Measurements from ENCODE around the gene DHRS3. TPM values are rescaled to one million over a fixed set of nuclear protein-coding genes. Genes with fewer than 3 reads are reported as not detected.

The DHRS3 gene
- total RNA-seq, 6 donors from 2014 or later, result 84.9 to 154 (median 119) TPM

DNA sequence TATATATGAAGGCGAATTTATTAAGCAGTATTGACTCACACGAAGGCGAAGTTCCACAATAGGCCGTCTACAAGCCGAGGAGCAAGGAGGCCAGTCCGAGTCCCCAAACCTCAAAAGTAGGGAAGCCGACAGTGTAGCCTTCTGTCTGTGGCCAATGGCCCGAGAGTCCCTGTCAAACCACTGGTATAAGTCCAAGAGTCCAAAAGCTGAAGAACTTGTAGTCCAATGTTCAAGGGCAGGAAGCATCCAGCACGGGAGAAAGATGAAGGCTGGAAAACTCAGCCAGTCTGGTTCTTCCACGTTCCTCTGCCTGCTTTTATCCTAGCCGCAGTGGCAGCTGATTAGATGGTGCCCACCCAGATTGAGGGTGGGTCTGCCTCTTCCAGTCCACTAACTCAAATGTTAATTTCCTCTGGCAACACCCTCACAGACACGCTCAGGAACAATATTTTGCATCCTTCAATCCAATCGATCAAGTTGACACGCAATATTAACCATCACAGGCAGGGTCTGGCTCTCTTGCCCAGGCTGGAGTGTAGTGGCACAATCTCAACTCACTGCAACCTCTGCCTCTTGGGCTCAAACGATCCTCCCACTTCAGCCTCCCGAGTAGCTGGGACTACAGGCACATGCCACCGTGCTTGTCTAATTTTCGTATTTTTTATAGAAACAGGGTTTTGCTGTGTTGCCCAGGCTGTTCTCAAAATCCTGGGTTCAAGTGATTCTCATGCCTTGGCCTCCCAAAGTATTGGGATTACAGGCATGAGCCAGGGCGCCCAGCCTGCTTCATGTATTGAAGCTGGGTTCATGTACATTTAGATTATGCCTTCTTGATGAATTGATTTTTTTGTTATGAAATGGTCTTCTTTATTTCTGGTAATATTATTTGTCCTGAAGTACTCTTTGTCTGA, 85.3 kb downstream of the DHRS3 start:
- H3K4me3 ChIP-seq, result no peak overlapping the region
- TF ChIP-seq EP300 (IDR thresholded peaks at IDR 0.05) (no peak), POLR2A (IDR thresholded peaks at IDR 0.05) (no peak), CTCF (IDR thresholded peaks at IDR 0.05) (no peak), POLR2AphosphoS5 (IDR thresholded peaks at IDR 0.05) (no peak)
- H3K27me3 ChIP-seq, result no peaks in the 10 kb centered on the region
- H3K9me3 ChIP-seq, result peaks cover 0 to 4% (median 0%) of the 10 kb centered on the region in 4 donors
- peak in 1 of 2 donors; percentile 1 for DNase-seq
- WGBS, 2 donors, result 90 to 96% methylated on average over 19 of the region's 19 CpGs
- no peak for ATAC-seq (ENCODE audit: low FRiP score in 2 of 2)
- H3K4me1 ChIP-seq, result peaks cover 25 to 29% (median 27%) of the 10 kb centered on the region in 4 donors
- H3K27ac ChIP-seq, result no peak overlapping the region
- H3K36me3 ChIP-seq, result no peaks in the 10 kb centered on the region

GRCh38 chr1:12531179-12531499, 86.9 kb downstream of the DHRS3 start:
- Histone ChIP-seq H3K9me3 (peaks cover 0 to 4% (median 0%) of the 10 kb centered on the region in 4 donors), H3K27me3 (no peaks in the 10 kb centered on the region), H3K27ac (peak overlapping the region in 3 of 4 donors; percentile 57 to 81 (median 79)), H3K4me3 (no peak overlapping the region), H3K36me3 (no peaks in the 10 kb centered on the region), H3K4me1 (peaks cover 31 to 38% (median 35%) of the 10 kb centered on the region in 4 donors)
- TF ChIP-seq POLR2AphosphoS5 (IDR thresholded peaks at IDR 0.05) (no peak), POLR2A (IDR thresholded peaks at IDR 0.05) (no peak), CTCF (IDR thresholded peaks at IDR 0.05) (no peak), EP300 (IDR thresholded peaks at IDR 0.05) (no peak)
- WGBS, 2 donors, result 34 to 41% methylated on average over 1 of the region's 1 CpG
- ATAC-seq (ENCODE audit: low FRiP score in 2 of 2), result no peak
- DNase-seq, result no peak

DNA sequence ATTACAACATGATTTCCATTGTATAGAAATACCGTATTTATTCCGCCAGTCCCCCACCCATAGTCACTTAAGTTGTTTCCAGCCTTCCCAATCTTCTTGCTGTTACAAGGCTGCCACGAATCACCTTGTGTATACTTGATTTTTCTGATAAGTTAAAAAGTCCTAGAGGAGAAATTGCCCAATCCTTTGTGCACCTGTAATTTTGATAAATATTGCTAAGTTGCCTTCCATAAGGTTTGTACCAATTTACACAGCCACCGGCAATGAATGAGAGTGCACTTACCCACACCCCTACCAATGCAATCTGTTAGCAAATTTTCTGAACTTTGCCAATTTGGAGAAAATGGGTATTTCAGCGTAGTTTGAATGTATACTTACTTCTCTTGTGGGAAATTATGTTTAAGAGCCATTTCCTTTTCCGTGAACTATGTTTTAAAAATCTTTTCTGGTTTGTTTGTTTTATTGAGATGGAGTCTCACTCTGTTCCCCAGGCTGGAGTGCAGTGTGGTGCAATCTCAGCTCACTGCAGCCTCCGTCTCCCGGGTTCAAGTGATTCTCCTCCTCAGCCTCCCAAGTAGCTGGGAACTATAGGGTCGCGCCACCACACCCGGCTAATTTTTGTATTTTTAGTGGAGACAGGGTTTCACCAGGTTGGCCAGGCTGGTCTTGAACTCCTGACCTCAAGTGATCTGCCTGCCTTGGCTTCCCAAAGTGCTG, 87.4 kb downstream of the DHRS3 start:
- ATAC-seq (ENCODE audit: low FRiP score in 2 of 2), result no peak

DNA sequence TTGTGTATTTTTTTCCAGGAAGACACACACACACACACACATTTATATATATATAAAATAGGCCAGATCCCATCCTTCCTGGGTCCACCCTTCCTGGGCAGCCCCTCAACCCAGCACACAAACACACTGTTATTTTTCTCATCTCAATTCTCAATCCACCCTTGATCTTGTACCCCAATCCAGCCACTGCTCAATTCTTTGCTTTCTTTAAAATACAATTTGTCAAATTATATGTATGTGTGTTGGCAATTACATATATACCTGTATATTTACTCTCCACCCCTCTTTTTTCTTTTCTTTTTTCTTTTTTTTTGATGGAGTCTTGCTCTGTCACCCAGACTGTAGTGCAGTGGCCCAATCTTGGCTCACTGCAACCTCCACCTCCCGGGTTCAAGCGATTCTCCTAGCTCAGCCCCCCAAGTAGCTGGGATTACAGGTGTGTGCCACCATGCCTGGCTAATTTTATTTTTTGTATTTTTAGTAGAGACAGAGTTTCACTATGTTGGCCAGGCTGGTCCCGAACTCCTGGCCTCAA, 88.3 kb downstream of the DHRS3 start:
- peaks cover 31 to 50% (median 46%) of the 10 kb centered on the region in 4 donors for H3K4me1 ChIP-seq
- H3K27me3 ChIP-seq, result no peaks in the 10 kb centered on the region
- H3K27ac ChIP-seq, result peak overlapping the region; percentile 49 to 81 (median 67)
- H3K9me3 ChIP-seq, result no peaks in the 10 kb centered on the region
- DNase-seq (no peak), ATAC-seq (ENCODE audit: low FRiP score in 2 of 2) (no peak)
- no peak for TF ChIP-seq POLR2A (IDR thresholded peaks at IDR 0.05)
- no peak for TF ChIP-seq POLR2AphosphoS5 (IDR thresholded peaks at IDR 0.05)
- TF ChIP-seq EP300 (IDR thresholded peaks at IDR 0.05), result no peak
- TF ChIP-seq CTCF (IDR thresholded peaks at IDR 0.05), result no peak
- H3K4me3 ChIP-seq, result no peak overlapping the region
- H3K36me3 ChIP-seq, result no peaks in the 10 kb centered on the region
- 87% methylated on average over 3 of the region's 3 CpGs for WGBS, 2 donors

More for the DNA sequence above, 87.4 kb downstream of the DHRS3 start:
- Histone ChIP-seq H3K27ac (peak overlapping the region; percentile 49 to 81 (median 68)), H3K9me3 (no peaks in the 10 kb centered on the region), H3K4me3 (no peak overlapping the region), H3K27me3 (no peaks in the 10 kb centered on the region), H3K36me3 (no peaks in the 10 kb centered on the region), H3K4me1 (peaks cover 31 to 44% (median 40%) of the 10 kb centered on the region in 4 donors)
- TF ChIP-seq POLR2A (IDR thresholded peaks at IDR 0.05) (no peak), POLR2AphosphoS5 (IDR thresholded peaks at IDR 0.05) (no peak), CTCF (IDR thresholded peaks at IDR 0.05) (no peak), EP300 (IDR thresholded peaks at IDR 0.05) (no peak)
- peak in 1 of 2 donors; percentile 27 for DNase-seq
- WGBS, 2 donors, result 65 to 69% methylated on average over 11 of the region's 11 CpGs
